HG03108 (cell line): ENCODE results near the gene ARID5B.
A peak's percentile ranks its signal among the peaks of the same experiment; 100 is the strongest.

Experiments
- ATAC-seq: cut with Tn5 transposase; IDR thresholded peaks from one replicate; pipeline ENCODE4 v1.9.1; 2021; ENCODE audit warnings: moderate library complexity; ENCODE audit not compliant: unreplicated experiment

The ARID5B gene

DNA sequence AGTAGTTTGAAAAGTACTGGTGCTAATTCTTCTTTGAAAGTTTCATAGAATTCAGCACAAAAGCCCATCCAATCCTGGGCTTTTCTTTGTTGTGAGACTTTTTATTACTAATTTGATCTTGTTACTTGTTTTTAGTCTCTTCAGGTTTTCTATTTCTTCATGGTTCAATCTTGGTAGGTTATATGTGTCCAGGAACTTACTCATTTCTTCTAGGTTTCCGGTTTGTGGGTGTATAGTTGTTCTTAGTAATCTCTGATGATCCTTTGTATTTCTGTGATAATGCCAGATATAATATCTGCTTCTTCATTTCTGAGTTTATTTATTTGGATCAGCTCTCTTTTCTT lies 219.7 kb downstream of the ARID5B start:
- no peak for ATAC-seq

DNA sequence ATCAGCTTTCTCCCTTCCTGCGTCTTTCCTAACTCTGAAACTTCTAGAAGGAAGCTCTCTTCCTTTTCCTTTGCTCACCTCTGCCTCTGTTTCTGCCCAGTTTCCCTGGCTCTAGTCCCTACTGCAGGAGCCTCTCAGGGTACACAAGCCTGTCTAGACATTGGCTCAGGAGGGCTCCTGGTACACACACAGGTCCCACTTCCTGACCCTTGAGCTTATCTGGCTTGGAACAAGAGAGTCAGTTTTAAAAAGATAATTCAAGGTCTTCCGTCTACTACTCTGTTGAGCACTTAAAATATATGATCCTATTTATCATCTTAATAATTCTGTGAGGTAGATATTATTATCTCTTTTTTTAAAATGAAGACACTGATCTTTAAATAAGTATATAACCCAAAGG lies 226.5 kb downstream of the ARID5B start:
- ATAC-seq = no peak

DNA sequence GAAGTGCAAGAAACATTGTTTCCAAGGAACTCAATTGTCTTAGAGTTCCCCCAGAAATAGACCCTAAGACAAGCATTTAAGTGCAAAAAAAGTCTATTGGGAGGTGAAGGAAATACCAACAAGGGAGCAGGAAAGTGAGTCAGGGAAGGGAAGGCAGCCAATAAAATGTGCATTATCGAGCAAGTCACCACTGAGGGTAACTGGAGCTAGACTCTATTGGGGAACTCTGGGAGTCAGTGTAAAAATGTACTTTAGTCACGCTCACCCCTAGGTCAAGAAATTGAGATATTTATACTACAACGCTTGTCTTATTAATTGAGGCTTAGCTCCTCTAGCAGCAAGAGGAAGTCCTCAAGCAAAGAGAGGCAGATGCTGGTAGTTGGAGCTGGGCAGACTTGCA lies 229.4 kb downstream of the ARID5B start:
- no peak for ATAC-seq

DNA sequence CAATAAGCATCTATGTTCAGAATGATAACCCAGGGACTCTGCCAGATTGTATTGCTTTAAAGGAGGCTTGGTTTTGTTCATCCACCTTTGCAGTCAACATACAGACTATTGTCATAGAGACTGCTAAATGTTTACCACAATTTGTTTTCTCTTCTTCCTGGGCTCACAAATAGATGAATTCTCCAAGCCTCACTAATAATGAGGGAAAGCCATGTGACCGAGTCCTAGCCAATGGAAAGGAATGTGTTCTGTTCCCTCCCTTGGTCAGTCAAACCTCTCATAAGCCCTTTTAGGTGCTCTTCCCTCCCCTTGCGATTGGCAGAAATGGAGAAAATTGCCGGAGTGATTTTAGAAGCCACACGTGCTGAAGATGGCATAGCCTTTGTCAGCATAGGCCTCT lies 230.2 kb downstream of the ARID5B start:
- ATAC-seq = no peak

DNA sequence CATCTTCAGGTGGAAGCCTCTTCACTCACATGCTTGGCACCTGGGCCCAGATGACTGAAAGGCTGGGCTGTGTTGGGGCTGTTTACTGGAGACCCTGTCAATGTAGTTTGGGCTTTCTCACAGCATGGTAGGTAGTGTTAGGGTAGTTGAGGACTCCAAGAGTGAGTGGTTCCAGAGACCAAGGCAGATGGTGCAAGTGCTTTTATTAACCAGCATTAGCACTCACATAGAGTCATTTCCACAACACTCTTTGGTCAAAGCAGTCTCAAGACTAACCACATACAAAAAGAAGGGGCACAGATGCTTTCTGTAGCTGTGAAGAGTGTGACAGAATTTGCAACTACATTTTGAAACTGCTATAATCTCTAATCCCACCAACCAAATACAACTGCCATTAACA lies 232.1 kb downstream of the ARID5B start:
- peak; percentile 88 for ATAC-seq

DNA sequence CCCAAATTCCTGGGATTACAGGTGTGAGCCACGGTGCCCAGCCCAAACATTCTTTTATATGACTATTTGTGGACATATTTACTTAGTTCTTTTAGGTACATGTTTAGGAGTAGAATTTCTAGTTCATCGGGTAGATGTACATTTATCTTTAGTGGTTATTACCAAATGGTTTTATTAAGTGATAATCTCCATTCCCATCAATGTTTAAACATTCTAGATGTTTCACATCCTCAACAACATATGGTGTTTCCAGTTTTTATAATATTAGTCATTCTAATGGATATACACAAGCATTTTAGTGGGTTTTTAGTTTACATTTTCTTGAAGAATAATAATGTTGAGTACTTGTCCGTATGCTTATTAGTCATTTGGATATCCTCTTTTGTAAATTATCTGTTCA lies 235.4 kb downstream of the ARID5B start:
- no peak for ATAC-seq
